OCI-LY7 (cell line): ENCODE measurements around the gene CTNNBIP1. TPM values are rescaled to one million over a fixed set of nuclear protein-coding genes. Genes with fewer than 3 reads are reported as not detected.

Source experiments
- BruUV-seq: library from RNA; stranded (reverse); fragments of 400-500 nt; replicated peaks from 2 replicates; lab custom pipeline; 2021; lab: Mats Ljungman, UMichigan
- CTCF ChIA-PET: fragments of 300-600 bp; sonication (Branson Sonifier 250); formaldehyde crosslinking; loops from one replicate; lab custom pipeline; 2022; ENCODE audit warnings: antibody characterized with exemption; ENCODE audit not compliant: unreplicated experiment; lab: Charles Lee
- POLR2A ChIA-PET: fragments of 300-600 bp; sonication (Branson Sonifier 250); formaldehyde crosslinking; loops from one replicate; lab custom pipeline; 2022; ENCODE audit warnings: antibody characterized with exemption; lab: Charles Lee
- DNase-seq: peaks from one replicate; pipeline ENCODE4 v3.0.0-alpha.2; 2015; ENCODE audit warnings: low spot score
- H2AFZ ChIP-seq: fragments of 200-600 bp; sonication (generic), shearing (Covaris generic); 2 replicates; pipeline ENCODE4 v1.6.1; 2014; ENCODE audit warnings: mild to moderate bottlenecking, antibody characterized with exemption, low read length, moderate library complexity
- H3K27ac ChIP-seq: fragments of 200-600 bp; sonication (generic); 2 replicates; pipeline ENCODE4 v1.5.1; 2014; ENCODE audit warnings: mixed run types, low read depth, mild to moderate bottlenecking, moderate library complexity, low read length, inconsistent platforms; ENCODE audit not compliant: poor library complexity, severe bottlenecking
- H3K36me3 ChIP-seq: fragments of 200-600 bp; sonication (generic); 2 replicates; pipeline ENCODE4 v1.6.1; 2014; ENCODE audit warnings: mild to moderate bottlenecking, antibody characterized with exemption, low read length, moderate library complexity, mixed read lengths; ENCODE audit not compliant: insufficient read depth
- H3K4me1 ChIP-seq: fragments of 200-600 bp; sonication (generic); 2 replicates; pipeline ENCODE4 v1.5.1; 2014; ENCODE audit warnings: mild to moderate bottlenecking, low read length; ENCODE audit not compliant: insufficient read depth, poor library complexity, severe bottlenecking
- H3K4me2 ChIP-seq: fragments of 200-600 bp; sonication (generic); 2 replicates; pipeline ENCODE4 v1.6.1; 2014; ENCODE audit warnings: mild to moderate bottlenecking, low read length
- H3K4me3 ChIP-seq: fragments of 200-600 bp; sonication (generic); 2 replicates; pipeline ENCODE4 v1.5.1; 2014; ENCODE audit warnings: mild to moderate bottlenecking, low read depth, low read length; ENCODE audit not compliant: poor library complexity, severe bottlenecking
- H3K79me2 ChIP-seq: fragments of 200-600 bp; sonication (generic); 2 replicates; pipeline ENCODE4 v1.6.1; 2016; ENCODE audit warnings: low read depth, mild to moderate bottlenecking, low read length, moderate library complexity, mixed read lengths; ENCODE audit not compliant: insufficient read depth
- H3K9me2 ChIP-seq: fragments of 200-600 bp; sonication (generic); 2 replicates; pipeline ENCODE4 v1.6.1; 2016; ENCODE audit warnings: mild to moderate bottlenecking, low read length, mixed read lengths; ENCODE audit not compliant: insufficient read depth
- H3K9me3 ChIP-seq: fragments of 200-600 bp; sonication (generic); 2 replicates; pipeline ENCODE4 v1.6.1; 2014; ENCODE audit warnings: mild to moderate bottlenecking, mixed run types, low read length, mixed read lengths
- H4K20me1 ChIP-seq: fragments of 200-600 bp; sonication (generic); 2 replicates; pipeline ENCODE4 v1.6.1; 2014; ENCODE audit warnings: mild to moderate bottlenecking, antibody characterized with exemption, low read length, moderate library complexity, mixed read lengths; ENCODE audit not compliant: insufficient read depth
- CTCF ChIP-seq: fragments of 200-600 bp; sonication (generic); conservative IDR thresholded peaks from 2 replicates; pipeline ENCODE4 v1.5.1; 2014; ENCODE audit warnings: mild to moderate bottlenecking, antibody characterized with exemption, low read length, moderate library complexity, mixed read lengths
- EZH2phosphoT487 ChIP-seq: fragments of 200-600 bp; sonication (generic); IDR thresholded peaks from 2 replicates; pipeline ENCODE4 v1.6.1; 2018; ENCODE audit warnings: low read depth, borderline replicate concordance, mild to moderate bottlenecking, mixed run types, antibody characterized with exemption, low read length, moderate library complexity, mixed read lengths
- intact Hi-C: fragments of 100-400 bp; cut with micrococcal nuclease; formaldehyde crosslinking; loops from one replicate; pipeline ENCODE4 v1.10.0; 2022; ENCODE audit not compliant: unreplicated experiment
- total RNA-seq, 2 experiments: library from RNA; depleted of rRNA in 1 of 2; stranded (reverse); fragments of >200 nt in 1 of 2; shearing (Covaris generic) in 1 of 2; gene quantifications; 2 replicates each; pipeline ENCODE4 v1.2.3, GENCODE V29; 2014 to 2022

CTNNBIP1 gene
- total RNA-seq, 2 experiments from 2014 or later, result 14.7 to 17.4 TPM

- CTCF ChIA-PET, result no interaction called here
- Histone ChIP-seq H4K20me1 (no peaks in the 10 kb centered on the region), H3K79me2 (no peaks in the 10 kb centered on the region), H3K4me3 (peak overlapping the region; percentile 86), H3K9me2 (no peaks in the 10 kb centered on the region), H3K4me2 (peak overlapping the region; percentile 99), H2AFZ (peak overlapping the region; percentile 56; the same call in 1 of the 2 replicates), H3K9me3 (no peaks in the 10 kb centered on the region), H3K27ac (no peak overlapping the region), H3K36me3 (no peaks in the 10 kb centered on the region), H3K4me1 (peaks cover 16% of the 10 kb centered on the region)
- intact Hi-C loops, result loop anchor here (1.0 kb wide), 1 partner anchor 34 kb away; no protein-coding TSS in a partner anchor
- POLR2A ChIA-PET, result no interaction called here
- DNase-seq, result no peak
- no peak for TF ChIP-seq EZH2phosphoT487
- no peak for TF ChIP-seq CTCF
- TSS peak; percentile 50 for BruUV-seq
Observed at GRCh38 chr1:9908871-9909233, 1.2 kb downstream of the CTNNBIP1 start.

- TF ChIP-seq CTCF, result no peak
- TF ChIP-seq EZH2phosphoT487, result no peak
Observed at GRCh38 chr1:9907441-9907840, 2.6 kb downstream of the CTNNBIP1 start.

GRCh38 chr1:9906466-9906865 lies 3.6 kb downstream of the CTNNBIP1 start:
- ChIA-PET CTCF (interaction anchor here (0.5 kb wide), 1 partner anchor 11 kb away, joined by 3 read pairs; no protein-coding TSS in a partner anchor), POLR2A (no interaction called here)

More at GRCh38 chr1:9907441-9907840, 2.6 kb downstream of the CTNNBIP1 start:
- no peak overlapping the region for H2AFZ ChIP-seq
- CTCF ChIA-PET, result no interaction called here
- POLR2A ChIA-PET, result no interaction called here
- no peak overlapping the region for H3K4me2 ChIP-seq
- no peak for DNase-seq
- no peak overlapping the region for H3K27ac ChIP-seq
- no peaks in the 10 kb centered on the region for H3K79me2 ChIP-seq
- H3K4me3 ChIP-seq, result no peak overlapping the region
- H3K36me3 ChIP-seq, result no peaks in the 10 kb centered on the region
- no peaks in the 10 kb centered on the region for H3K9me2 ChIP-seq
- no peaks in the 10 kb centered on the region for H4K20me1 ChIP-seq
- peaks cover 16% of the 10 kb centered on the region for H3K4me1 ChIP-seq
- H3K9me3 ChIP-seq, result no peaks in the 10 kb centered on the region
- BruUV-seq, result no TSS peak
- intact Hi-C loops, result no loop called here

More at GRCh38 chr1:9906466-9906865, 3.6 kb downstream of the CTNNBIP1 start:
- H3K4me3 ChIP-seq, result no peak overlapping the region
- H3K9me3 ChIP-seq, result no peaks in the 10 kb centered on the region
- intact Hi-C loops, result no loop called here
- no peak for DNase-seq
- no peaks in the 10 kb centered on the region for H3K9me2 ChIP-seq
- TF ChIP-seq CTCF (no peak), EZH2phosphoT487 (no peak)
- BruUV-seq, result no TSS peak
- H3K79me2 ChIP-seq, result no peaks in the 10 kb centered on the region
- H3K4me1 ChIP-seq, result peaks cover 15% of the 10 kb centered on the region
- no peaks in the 10 kb centered on the region for H4K20me1 ChIP-seq
- no peak overlapping the region for H2AFZ ChIP-seq
- no peak overlapping the region for H3K4me2 ChIP-seq
- no peak overlapping the region for H3K27ac ChIP-seq
- no peaks in the 10 kb centered on the region for H3K36me3 ChIP-seq
